IPS-NIHi7 (cell line): ENCODE data around the gene PDZRN3.
A peak's percentile ranks its signal among the peaks of the same experiment; 100 is the strongest.

Source experiments
- DNase-seq: peaks from one replicate; pipeline ENCODE4 v3.0.0; 2012; ENCODE audit warnings: mixed read lengths; ENCODE audit errors: extremely low spot score

Gene PDZRN3

DNA sequence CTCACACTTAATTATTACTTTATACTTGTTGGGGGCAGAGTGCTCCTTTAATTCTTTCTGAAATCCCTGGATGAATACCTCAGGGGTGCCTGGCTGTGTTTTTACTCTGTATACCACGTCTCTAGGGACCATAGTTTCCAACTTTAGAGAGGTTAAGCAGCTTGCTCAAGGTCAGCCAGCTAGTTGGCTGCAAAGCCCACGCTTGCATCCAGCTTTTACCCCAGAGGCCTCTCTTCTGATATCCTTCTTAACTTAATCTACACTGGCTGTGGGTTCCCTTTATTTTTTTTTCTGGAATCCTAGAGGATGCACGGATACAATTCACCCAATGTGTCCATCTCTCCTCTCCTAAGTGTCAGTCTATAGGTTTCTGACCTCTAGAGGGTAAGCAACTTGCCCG is 1.4 kb downstream of the PDZRN3 start:
- DNase-seq, result no peak

DNA sequence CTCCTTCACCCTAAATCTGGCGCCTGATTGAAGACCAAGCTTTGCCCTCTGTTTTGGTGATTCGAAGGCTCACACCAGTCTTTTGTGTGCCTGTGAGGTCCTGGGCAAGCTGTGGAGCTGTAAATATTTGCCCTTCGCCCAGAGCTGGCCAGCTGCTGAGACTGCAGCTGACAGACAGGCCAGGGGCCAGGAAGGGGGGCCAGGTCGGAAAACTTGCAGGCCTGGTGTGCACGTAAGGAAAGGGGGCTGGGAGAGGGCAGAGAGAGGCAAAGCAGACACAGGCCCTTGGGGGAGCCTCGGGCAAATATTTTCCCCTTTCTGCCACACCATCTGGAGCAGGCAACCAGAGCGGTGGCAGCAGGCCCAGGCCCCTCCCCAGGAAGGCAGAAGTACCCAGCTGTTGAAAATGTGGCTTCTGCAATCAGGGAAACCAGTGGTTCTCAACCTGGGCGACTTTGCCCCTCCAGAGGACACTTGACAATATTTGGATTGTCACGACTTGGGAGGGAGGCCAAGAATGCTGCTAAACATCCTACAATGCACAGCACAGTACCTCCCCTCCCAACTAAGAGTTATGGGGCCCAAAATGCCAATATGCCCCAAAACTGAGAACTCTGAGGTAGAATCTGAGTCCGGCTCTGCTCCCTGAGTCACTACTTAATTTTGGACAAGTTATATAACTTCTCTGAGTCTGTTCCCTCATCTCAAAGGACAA is 2.5 kb downstream of the PDZRN3 start:
- peak; percentile 34 for DNase-seq

GRCh38 chr3:73621388-73621787 is 3.4 kb downstream of the PDZRN3 start:
- DNase-seq, result no peak

DNA sequence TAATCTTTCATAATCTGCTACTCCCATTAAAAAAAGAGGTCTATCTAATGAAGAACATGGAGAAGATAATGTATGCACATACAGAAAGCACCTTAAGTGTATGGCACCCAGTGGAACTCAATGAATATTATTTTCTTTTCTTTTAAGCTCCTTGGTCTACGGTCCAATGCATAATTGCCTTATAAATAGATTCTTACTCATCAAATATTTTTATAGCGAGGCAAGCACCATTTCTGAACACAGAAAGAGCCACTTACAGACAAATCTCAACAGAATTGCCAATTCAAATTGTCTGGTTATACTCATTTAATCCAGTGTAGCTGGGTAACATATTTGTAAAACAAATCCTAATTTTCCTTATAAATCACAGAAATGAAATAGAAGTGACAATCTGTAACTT is 6.3 kb downstream of the PDZRN3 start:
- no peak for DNase-seq

GRCh38 chr3:73616056-73616455 is 8.7 kb downstream of the PDZRN3 start:
- DNase-seq, result no peak

GRCh38 chr3:73614419-73614818 is 10.3 kb downstream of the PDZRN3 start:
- no peak for DNase-seq

- no peak for DNase-seq
These were observed 13.6 kb downstream of the PDZRN3 start for GRCh38 chr3:73611176-73611575.

- DNase-seq, result no peak
These were observed 14.2 kb downstream of the PDZRN3 start for GRCh38 chr3:73610493-73610892.

DNA sequence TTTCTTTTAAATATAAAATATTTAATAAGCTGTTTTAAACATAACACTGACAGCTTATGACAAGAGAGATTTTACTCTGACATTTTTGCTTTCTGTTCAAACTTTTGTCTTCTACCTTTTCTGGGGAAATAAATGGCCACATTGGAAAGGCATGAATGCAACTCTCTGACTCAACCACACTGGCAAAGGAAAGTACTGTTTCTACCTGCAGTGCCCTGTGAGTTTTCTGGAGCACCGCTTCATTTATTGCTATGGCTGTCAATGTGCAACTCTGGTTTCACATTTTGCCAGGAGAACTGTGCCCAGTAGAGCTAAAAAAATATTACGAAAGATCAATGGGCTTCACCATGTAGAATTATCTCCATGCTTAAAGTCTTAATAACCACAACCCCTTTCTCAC is 15.1 kb downstream of the PDZRN3 start:
- DNase-seq, result no peak

DNA sequence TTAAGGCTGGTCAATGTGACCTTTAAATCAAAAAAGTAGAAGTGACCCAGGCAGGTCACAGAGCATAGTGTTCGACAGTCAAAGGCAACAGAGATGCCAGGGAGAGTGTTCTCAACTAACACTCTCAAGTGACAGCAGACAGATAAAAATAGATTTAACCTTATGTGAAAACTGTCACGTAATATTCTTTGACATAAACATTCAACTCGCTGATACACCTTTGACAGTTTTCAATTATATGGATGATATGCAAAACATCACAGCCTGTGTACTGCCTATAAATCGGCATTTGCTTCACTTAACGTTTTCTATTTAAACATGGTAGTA is 15.5 kb downstream of the PDZRN3 start:
- DNase-seq, result no peak

GRCh38 chr3:73608456-73609314 is 16.1 kb downstream of the PDZRN3 start:
- DNase-seq, result no peak

DNA sequence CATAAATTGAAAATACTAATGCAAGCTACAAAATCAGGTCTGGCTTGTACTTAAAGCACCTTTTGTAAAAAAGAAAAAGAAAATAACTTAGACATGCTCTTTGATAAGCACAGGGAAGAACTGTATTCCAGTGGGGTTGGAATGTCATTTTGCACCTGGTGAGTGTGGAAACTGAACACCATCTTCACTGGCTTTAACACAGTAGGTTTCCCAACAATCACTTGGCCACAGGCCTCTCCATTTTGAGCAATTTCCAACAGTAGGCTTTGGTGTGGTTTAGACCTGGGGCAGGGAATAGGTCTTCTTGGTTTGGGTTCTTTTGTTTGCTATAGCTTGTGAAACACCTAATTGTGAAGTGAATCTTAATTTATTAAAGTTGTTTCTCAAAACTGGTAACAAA is 18.9 kb downstream of the PDZRN3 start:
- no peak for DNase-seq

DNA sequence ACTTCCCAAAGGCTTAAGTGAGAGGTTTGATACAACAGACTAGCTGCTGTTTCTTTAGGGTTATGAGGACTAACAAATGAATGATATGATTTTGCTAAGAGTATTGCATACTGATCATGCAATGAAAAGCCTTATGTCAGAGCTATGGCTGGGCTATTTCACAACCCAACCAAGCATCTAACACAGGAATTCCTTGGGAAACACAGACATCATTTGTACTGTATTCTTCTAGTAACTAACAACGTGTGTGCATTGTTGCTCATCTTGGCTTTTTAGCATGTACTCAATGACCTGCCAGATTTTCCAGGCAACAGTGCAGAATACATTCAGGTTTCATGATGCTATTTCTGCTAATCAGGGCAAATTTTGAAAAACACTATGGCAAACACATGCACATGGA is 19.3 kb downstream of the PDZRN3 start:
- DNase-seq, result no peak

- no peak for DNase-seq
These were observed 20.3 kb downstream of the PDZRN3 start for GRCh38 chr3:73604451-73604850.

DNA sequence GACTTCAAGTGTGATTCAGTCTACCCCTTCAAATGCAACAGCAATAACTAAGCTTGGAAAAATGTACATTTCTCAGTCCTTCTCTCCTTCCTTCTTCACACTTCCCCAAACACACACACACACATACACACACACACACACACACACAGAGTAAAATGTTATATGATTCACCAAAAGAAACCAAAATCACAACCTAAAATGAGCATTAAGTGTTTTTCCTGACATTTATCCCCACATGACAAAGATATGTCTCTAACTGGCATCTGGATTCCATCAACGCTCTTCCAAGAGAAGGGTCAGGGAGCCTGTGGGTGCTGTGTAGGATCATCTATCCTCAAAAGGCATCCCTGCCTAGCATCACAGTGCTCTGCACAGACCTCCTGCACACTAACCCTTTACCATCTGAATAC is 21.0 kb downstream of the PDZRN3 start:
- DNase-seq, result no peak

- no peak for DNase-seq
These were observed 22.6 kb downstream of the PDZRN3 start for GRCh38 chr3:73602170-73602569.

DNA sequence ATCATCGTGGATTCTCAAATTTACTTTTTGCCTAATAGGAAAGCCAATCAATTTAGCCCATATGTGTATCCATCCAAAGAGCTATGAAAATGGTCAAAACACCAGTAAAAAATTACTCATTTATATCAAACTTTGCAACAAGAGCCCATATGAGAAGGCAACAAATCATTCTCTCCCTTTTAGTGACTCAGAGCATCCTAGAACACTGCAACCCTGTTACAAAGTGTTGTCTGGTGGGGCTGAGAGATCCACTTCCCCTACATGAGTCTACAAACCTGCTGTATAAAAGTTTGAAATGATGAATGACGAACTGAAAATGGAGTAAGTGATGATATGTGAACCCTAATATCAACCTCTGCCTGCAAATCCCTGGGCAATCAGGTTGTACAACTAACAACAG is 23.3 kb downstream of the PDZRN3 start:
- no peak for DNase-seq

DNA sequence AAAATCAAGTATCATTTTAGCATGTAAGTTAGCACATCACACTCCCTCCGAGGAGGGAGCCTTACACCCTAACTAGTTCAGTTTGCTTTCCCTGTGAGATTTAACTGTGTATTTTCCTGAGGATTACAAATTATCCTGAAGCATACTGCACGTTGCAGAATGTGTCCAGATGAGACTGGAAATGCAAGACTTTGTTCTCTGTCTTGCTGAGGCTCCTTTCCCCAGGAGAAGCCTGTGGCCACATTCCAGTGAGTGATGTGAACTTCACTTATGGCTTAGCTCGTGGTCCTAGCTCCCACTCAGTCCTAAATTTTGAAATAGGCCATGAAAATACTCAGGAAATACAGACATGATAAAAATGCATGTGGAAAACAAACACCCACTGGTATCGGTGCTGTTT is 23.7 kb downstream of the PDZRN3 start:
- DNase-seq, result no peak

- no peak for DNase-seq
These were observed 24.3 kb downstream of the PDZRN3 start for GRCh38 chr3:73600293-73600938.

DNA sequence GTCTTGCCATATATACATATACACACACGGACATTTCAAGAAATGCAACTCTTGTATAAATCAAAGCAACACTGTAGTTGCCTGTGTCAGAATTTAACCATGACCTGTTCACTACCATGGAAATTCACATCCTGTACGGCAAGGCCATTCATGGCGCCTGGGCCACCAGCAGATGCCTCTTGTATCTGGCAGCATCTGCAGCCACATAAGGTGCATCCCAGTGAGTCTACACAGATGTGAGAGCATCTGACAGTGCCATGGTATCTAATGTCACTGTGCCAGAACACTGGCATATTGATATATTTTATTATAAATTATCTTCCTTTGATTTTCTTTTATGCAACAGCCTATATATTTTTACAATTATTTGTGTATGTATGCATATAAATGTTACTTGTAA is 25.1 kb downstream of the PDZRN3 start:
- no peak for DNase-seq

DNA sequence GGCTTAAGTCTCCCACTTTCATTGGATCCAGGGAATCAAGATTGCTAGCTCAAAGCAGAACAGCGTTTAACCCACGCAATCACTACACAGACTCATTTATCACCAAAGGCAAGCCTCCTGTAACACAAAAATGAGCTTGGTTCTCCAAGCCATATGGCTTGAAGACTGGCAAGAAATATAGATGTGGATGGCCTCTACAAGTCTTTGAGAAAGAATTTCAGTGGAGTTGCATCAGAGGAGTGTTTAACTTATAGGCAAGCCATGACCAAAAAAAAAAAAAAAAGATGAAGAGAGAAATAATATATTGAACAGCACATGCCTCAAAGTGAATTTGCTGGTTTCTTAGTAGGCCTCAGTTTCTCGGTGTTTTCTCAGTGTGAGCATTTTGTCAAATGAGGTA is 27.3 kb downstream of the PDZRN3 start:
- DNase-seq, result no peak

GRCh38 chr3:73592154-73593144 is 32.3 kb downstream of the PDZRN3 start:
- DNase-seq, result no peak
